GM18499 (cell line): Measurements from ENCODE around the gene LCNL1.

Source experiments
- ATAC-seq: cut with Tn5 transposase; IDR thresholded peaks from one replicate; pipeline ENCODE4 v1.9.1; 2021; ENCODE audit warnings: moderate number of reproducible peaks; ENCODE audit not compliant: insufficient read depth, unreplicated experiment

Gene LCNL1

DNA sequence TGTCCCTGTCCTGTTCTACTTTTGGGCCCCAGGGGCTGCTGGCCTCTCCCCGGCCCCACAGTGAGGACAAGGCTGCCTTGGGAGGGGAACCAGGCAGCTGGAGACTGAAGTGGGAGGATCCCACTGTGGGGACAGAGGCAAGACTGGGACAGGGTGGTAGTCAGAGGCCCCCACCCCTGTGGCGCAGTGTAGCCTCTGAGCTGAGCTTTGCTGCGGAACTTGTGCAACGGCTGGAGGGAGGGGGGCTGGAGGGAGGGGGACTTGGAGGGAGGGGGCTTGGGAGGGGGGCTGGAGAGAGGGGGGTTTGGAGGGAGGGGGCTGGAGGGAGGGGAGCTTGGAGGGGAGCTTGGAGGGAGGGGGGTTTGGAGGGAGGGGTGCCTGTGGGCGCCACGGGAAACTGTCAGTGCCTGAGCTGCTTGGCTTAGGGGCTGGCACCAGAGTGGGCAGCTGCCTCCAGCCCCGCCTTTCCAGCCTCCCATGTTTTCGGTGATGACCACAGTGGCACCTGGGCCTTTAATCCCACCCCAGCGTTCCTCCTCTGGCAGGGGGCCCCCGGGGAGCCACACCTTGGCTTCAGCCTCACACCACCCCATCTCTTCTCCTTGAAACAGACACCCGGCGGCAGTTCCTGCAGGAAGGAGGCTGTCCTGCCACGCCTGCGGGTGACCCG is 51.4 kb downstream of the LCNL1 start:
- no peak for ATAC-seq

DNA sequence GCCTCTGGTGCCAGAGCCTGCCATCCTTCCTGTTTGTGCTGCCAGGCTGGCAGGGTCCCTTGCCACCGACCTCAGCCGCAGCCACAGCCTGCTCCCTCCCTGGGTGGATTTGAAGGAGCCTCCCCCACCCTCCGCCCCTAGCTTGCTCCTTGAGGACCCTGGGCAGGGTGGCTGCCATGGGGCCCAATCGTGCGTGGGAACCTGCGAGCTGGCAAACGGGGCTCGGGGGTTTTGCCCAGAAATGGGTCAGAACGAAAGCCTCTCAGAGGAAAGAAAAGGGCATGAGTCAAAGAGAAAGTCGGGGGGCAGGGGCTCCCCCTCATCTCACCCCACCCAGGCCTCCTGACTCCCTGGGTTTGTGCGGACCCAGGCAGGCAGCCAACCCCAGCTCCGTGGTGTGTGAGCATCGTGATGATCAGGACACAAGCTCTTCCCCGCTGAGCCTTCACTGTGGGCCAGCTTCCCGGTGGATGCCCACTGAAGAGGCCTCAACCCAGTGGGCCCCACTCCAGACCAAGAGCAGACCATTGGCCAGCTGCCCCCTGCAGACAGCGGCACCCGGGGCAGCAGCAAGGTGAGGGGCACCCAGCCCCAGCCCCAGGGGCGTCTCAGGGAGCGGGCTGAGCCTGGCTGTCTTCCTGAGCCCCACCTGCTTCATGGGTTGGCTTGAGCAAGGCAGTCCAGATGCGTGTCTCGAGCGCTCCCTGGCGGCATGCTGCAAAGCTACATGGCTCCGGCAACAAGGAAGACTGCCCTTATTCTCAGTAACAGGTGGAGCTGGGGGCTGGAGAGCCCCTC is 52.1 kb downstream of the LCNL1 start:
- ATAC-seq, result no peak
